GDM1 (cell line): Measurements from ENCODE around the gene TAF4.

Experiments used
- DNase-seq: peaks from one replicate; lab custom pipeline; 2025; lab: John Stamatoyannopoulos, UW

The TAF4 gene

DNA sequence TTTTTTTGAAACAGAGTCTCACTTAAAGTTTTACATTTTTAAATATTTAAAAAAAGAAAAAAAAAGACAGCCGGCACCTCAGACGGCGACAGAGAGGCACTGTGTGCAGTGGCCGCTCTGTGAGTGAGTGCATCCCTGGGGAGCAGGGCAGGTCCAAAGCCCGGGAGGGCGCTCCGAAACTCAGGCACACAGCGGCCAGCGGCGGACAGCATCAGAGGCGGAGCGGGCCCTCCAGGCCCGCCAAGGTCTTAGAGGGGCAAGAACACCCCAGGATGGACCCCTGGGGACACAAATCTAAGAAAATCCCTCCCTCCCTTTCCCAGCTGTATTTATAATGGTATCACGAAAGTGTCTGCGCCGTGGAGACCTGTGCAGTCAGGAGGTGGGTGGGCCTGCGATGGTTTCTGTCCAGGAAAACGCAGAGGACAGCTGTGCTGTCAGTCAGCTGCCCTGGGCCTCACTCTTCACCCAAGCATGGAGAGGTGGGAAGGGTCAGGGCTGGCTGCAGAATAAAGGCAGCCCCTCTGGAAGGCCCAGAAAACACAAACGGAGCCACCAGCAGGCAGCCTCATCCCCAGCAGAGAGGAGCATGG is 43.8 kb downstream of the TAF4 start:
- DNase-seq = no peak

DNA sequence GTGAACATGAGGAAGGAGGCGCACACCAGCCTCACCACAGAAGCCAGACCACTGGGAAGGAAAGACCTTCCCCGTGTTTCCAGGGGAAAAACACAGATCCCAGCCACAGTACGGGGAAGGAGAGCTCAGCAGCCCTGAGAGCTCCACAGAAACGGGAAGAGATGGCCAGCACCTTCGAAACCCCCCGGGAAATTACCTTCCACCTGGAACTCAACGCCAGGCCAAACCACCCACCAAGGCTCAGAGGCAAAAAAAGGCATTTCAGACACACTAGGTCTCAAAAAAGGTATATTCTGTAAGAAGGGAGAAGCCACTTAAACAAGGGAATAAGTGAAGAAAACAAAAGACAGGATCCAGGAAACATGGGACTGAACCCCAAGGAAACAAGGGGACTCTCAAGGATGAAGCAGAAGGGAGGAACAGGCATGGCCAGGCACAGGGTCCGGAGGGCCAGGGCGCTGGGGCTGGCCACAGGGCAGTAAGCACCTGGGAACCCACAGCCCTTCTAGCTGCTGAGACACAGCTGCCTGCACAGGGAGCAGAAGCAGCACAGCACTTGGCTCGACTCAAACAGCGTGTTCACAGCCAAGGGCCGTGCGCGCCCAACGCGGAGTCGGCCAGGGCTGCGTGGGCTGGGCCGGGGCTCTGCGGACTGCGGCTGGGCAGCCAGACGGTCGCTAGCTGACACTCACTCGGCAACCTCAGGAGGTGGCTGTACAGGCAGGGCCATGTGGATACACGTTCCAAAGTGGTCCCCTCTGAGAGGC is 44.6 kb downstream of the TAF4 start:
- no peak for DNase-seq

DNA sequence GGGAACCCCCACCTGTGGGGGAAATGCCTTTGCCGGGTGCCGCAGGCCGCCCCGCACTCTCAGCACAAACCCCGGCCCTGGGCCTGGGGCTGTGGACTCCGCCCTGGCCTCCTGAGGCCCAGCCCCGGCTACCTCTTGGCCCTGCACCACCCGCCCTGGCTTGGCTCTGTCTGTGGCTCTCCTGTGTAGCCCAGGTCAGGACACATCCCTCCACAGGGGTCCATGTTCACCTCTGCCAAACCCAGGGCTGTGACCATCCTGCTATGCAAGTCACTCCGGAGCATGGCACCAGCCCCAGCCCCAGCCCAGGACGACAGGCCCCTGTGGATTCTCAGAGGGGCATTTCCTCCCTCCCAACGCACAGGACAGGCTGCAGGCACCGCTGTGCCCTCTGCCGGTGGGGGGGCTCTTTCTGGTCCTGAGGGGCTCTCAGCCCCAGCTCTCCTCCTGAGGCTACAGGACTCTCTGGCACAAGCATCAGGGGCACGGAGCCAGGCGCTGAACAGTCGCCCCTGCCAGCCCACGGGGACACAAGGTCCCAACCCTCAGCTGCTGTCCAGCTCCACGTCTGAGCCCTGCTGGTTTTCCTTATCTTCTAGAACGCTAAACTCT is 45.7 kb downstream of the TAF4 start:
- no peak for DNase-seq

DNA sequence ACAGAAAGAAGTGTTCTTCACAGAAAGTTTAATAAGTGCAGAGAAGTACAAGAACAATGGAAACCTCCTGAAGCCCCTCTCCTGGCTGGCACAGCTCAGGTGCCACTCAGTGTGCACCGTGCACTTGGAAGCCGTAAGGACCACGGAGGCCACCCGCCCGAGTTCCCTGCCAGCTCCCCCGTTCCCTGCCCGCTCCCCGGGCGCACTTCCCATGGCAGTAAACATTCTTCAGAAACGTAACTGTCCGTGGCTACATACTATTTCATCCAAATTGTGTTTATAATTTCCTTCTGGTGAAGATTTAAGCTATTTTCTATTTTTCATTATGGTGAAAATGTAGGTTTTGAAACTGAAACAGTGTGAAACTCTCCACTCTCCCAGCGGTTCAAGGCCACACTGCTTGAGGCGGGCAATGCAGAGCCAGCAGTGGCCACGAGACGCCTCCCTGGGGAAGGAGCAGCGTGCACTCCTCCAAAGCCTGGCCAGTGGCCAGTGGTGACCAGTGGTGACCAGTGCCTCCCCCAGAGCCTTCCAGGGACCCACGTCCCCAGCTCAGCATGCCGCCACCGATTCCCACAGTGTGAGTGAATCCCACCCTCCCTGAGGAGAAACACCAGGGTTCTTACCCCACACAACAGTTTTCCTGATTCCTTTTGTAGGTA is 46.4 kb downstream of the TAF4 start:
- no peak for DNase-seq

DNA sequence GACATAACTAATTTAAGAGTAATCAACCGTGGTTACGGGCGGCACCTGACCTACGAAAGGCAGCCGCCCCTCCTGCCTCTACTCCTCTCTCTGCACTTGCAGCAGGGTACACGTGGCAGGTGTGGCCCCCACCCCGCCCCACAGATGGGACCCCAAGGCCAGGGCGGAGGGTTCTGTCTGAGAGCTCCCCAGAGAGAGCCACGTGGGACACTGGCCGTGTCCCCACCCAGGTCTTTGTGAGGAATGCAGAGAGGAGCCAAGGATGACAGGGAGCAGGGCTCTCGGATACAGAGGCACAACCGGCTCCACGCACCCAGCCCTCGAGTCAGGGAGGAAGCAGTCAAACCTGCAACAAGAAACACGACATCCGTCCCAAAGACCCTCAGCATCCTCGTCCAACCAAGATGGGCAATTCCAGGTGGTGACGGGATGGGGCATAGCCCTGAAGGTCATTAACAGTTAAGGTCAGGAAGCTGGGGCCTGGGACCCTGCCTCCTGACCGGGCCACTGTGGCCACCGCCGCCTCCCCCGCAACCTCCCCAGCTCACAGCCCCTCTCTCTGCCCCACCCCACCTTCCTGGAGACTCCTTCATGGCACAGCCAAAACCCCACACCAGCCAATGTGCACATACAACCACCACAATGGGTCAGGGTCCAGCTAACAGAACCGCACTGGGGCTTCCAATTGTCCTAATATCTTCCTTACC is 47.1 kb downstream of the TAF4 start:
- no peak for DNase-seq

DNA sequence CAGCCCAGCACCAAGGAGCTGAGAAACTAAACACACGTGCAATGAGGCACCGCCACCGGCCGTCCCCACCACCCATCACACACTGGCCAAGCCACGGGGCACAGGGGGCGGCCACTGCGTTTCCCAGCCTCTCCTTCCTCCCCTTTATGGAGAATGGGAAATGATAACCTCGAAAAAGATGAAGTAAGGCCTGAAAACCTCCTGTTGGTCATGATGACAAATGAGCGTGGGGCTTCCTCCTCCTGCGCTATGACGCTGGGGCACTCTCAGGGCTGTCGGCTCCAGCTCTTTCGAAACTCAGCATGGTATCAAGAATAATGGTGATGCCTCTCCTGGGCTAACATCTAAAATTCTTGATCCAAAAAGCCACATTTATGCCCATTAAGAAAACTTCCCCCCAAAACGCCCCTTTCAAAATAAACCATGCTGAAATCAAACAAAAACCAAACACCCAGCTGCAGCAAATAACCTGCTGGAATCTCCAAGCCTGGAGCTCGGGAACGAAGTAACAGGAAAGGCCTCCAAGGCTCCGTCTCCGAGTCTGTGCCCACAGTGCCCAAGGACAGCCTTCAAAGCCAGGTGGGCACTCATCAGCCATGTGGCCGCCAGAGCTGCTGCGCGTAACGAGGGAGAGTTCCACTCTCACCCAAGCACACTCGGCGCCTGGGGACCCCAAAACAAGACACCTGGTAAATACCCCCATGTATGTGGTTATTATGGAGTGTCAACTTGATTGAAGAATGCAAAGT is 50.0 kb downstream of the TAF4 start:
- DNase-seq = no peak

DNA sequence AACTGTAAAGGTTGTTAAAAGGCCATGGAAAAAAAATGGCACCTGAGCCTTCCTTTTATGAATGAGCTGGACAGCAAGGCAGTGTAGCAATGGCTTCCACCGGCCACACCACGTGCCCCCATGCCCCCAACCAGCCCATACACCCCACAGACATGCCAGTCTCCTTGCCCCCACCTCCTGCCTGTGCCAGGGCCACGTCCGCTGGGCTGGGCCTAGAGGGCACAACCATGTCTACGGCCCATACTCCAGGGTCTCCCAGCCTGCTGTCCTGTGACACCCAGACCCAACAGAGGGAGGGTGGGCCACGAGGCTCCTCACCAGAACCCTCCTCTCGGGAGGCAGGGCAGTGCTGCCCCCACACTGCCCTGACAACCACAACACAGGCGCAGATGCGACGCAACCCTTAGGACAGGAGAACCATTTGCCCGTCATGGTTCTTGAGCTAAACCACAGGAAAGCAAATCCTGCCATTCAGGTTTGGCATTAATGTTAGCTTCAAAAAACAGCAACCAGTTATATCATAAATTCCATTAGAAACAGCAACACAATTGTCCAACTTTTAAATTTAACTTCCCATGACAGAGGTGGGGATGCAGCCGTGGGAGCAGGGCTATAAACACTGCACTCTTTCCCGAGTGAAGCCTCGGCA is 50.7 kb downstream of the TAF4 start:
- DNase-seq = no peak

DNA sequence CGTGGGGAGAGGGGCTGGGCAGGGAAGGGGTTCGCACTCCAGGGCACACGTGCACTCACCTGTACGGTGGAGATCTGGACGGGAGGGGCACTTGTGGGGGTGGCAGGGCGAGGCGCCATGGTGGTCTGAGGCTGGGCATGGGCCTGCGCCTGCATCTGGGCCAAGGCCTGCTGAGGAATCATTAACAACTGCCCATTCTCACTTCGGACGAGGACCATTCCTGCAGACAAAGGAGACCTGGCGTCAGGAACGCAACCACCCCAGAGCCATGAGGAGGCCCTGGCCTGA is 51.2 kb downstream of the TAF4 start:
- DNase-seq = no peak

DNA sequence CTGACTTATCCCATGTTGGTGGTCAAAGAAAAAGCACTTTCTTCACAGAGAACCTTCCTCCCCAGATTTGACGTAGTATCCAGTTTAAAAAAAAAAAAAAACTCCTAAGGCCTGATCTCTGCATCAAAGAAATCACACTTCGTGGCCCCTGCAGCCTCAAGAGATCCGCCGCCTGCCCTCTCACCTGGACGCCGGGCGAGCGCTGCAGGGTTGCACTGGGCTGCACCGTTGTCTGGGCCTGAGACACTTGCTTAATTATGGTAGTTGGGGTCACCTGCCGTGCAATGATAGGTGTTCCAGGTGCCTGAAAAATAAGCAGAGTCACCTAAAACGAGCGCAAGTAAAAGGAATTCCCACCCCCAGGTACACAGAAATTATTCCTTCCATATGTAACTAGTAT is 53.0 kb downstream of the TAF4 start:
- DNase-seq = no peak

DNA sequence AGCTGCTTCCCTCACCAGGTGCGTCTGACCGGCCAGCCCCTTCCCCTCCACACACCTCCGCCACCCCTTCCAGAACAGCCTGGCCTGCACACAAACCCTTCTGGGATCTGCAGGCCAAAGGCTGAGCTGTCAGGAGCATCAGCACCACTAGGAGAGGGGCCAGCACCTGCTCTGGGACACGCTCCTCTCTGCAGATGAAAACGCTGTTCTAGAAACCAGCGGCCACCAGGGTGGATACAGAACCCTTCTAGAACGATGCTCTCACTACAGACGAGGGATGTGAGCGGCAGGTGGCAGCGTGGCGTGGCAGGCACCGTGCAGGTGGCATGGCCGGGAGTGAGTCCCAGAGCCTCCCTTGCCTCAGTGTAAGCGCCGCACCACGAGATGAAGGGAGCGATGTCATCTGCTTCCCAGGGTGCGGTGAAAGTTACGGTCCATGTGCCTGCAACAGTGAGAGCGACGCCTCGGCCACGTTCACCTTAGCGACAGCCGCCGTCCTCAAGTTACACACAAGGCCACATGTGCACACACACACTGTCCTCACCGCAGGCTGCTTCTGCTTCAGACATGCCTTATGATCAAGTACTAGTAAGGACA is 53.6 kb downstream of the TAF4 start:
- DNase-seq = no peak

DNA sequence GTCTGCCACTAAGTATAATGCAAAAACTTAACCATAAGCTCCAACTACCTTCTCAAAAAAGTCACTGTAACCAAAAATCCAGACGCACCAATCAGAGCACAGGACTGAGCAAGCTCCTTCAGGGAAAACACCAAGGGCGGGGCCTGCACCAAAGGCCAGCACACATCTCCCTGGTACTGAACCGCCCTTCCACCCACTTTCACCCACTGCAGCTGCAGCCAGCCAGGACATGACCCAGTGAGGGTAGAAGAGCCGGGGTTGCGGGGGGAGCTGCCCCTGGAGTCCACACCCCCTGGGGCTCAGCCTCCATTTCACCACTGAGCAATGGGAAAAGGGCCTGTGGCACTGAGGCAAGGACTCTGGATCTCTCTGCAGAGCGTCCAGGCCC is 54.3 kb downstream of the TAF4 start:
- no peak for DNase-seq

DNA sequence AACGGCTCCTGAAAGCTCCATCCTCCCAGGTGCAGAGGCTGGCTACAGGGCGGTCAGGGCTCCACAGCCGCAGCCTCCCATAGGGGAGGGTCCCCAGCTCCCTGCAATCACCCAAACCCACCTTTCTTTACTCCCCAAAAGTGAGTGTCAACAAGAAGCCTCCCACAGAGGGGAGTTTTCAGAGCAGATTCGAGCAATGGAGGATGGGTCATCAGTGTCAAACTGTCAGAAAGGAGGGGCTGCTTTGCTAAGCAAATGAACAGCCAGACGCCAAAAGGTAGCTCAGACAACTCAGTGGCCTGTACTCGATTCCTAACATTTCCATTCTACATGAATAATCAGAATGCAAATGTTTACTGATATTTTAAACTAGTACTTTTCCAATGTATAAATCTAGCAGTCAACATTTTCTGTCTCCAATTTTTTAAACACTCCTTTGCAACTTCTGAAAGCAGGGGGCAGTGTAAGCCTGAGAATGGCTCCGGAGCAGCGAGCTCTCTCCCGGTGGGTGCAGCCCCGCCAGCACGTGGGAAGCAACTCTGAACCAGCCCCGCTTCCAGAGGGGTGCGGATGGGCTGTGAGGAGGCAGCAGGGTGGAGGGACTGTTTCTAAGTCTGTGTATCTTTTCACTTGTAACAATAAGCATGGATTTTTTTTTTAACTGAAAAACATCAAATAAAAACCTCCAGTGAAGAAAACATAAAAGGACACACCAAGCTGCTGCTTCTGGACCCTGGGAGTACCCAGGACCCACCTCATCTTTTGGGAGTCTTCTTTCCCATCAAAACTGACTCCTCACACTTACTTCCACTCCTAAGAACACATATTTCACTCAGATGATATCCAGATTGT is 54.9 kb downstream of the TAF4 start:
- peak; percentile 7 for DNase-seq

DNA sequence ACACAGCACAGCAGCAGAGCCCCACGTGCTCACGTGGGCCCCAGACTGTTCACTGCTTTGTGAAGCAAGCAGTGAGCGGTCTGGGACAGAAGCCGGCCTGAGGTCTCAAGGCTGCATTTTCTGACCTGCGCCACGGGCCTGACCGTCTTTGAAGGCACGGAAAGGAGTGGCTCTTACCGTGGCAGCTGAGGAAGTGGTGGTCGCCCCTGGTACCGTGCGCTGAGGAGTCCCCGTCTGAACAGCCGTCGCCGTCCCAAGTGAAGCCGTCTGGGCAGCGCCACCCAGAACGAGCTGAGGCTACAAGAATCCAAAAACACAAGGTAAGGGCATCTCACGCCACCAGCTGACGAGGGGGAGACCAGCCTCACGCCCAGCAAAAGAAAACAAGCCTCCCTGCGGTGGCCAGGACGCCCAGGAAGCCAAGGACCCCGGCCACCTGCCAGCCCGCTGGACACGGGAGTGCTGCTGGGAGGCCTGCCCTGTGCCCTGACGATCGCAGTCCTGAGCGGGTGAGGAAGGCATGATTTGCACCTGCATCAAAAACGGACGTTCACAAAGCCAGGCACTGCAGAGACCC is 55.7 kb downstream of the TAF4 start:
- no peak for DNase-seq

DNA sequence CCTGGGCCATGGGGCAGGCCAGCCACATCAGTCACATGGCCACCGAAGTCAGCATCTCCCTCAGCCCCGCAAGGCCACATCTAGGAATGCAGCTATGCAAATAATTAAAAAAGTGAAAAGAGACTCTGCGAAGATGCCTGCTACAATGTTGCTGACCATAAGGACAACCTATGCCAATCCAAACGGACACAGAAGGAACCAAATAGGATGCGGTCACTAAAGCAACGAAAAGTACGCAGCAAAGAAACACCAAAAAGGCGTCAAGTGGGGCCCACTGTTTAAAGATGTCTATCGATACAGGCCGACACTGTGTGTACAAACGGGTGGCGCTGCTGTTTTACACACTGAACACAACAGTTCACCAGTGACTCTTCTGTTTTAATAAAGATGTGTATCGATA is 56.4 kb downstream of the TAF4 start:
- DNase-seq = no peak

DNA sequence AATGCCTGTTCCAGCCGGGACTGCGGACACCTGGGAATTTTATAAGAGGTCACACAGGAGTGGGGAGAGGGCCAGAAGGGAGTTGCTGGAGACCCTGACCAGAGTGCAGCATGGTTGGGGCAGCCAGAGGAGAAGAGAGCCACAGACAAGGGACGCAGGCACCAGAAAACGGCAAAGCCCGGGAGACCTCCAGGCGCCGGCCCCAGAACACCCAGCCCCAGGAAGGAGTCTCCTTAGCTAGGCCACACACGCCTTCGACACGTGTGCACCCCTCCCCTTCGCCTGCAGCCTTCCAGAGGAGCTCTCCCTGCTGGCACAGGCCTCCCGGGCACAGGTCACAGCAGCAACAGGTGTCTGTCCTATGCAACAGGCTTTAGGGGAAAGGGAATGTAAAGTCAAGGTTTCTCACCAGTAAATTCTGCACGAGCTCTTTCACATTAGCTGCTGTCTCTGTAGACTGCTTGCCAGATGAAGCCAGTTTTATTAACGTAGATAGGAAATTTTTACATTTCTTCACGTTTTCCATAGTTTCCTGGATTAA is 57.0 kb downstream of the TAF4 start:
- no peak for DNase-seq

DNA sequence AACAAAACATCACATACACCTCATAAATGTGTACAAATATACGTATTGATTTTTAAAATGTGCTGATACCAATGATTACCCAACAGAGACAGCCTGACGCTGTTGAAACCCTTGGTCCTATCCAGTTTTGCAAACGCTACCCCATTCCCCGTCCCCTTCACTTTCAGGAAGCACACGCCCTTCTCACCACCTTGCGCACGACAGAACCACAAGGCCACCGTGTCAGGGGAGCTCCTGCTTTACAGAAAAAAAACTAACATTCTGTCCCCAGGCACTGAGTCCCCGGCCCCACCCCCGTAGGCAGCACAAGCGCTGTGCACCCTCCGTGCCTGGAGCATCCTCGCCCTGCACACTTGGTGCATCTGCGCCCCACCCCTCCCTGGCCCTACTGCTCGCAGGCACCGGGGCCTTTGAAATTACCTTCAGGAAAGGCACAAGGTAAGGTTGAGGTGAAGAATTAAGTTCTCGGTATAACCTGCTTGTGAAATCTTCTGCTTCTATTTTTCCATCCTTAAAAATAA is 58.5 kb downstream of the TAF4 start:
- DNase-seq = no peak

DNA sequence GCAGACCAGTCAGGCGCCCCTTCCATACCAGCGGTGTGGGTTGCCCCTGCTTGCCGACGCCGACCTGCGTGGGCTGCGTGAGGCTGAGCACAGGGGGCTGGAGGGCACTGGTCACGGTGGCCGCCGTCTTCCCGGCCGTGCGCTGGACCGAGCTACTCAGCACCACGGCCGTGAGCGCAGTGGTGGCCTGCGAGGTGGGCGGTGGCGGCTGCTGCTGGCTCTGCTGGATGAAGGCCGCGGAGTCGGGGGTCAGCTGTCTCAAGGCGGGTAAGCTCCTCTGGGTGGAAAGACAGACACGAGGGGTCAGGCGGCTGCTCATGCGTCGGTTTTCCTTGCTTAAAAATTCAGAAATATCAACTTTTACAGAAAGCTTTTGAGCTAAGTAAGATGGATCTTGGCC is 59.2 kb downstream of the TAF4 start:
- DNase-seq = no peak

DNA sequence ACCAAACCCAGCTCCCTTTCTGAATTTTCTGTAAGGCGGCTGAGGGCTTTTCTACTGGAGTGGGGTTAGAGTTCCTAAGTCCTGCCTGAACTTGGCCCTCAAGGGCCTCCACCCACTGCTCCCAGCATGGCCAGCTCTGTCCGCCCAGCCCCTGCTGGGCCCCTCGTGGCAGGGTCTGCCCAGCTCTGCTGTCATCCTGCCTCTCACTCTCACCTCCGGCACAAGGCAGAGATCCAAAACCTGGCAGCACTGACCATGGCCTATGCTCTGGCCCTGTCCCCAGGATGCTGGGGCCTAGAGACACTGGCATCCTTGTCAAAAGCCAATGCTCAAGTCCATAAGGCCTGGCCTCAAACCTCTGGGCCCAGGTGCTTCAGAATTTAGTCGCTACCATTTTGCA is 61.1 kb downstream of the TAF4 start:
- DNase-seq = no peak
